CD4-positive, alpha-beta T cell (primary cell): ENCODE measurements around the gene SLITRK6. TPM values are rescaled to one million over a fixed set of nuclear protein-coding genes. Genes with fewer than 3 reads are reported as not detected.

ENCODE experiments used
- ATAC-seq: fragments of 200-7000 bp; cut with Tn5 transposase; one replicate; pipeline ENCODE4 v1.10.0; 2022; ENCODE audit warnings: mild to moderate bottlenecking; ENCODE audit not compliant: poor library complexity
- CTCF ChIA-PET: fragments of 350-600 bp; sonication (Branson Sonifier 250); formaldehyde crosslinking; loops from one replicate; lab custom pipeline; 2021; ENCODE audit warnings: antibody characterized with exemption, inconsistent platforms; lab: Charles Lee
- POLR2A ChIA-PET: fragments of 350-600 bp; sonication (Branson Sonifier 250); formaldehyde crosslinking; loops from one replicate; lab custom pipeline; 2021; ENCODE audit warnings: antibody characterized with exemption, inconsistent platforms; lab: Charles Lee
- DNase-seq, 14 experiments: peaks; one replicate each; pipeline ENCODE4 v3.0.0-alpha.2; 2013 to 2020; ENCODE audit warnings: mixed read lengths in 2 of 14
- H3K27ac ChIP-seq, 2 donors: one replicate each; pipeline versions ENCODE4 v1.5.1 to v1.7.0; 2013; ENCODE audit warnings: low read length in 2 of 2, low read depth in 1 of 2, mild to moderate bottlenecking in 1 of 2
- H3K27me3 ChIP-seq, 2 experiments: 1 replicate in 1 of 2; 2 replicates in 1 of 2; pipeline versions ENCODE4 v1.6.1 to v1.7.0; 2013; ENCODE audit warnings: low read length in 2 of 2, control low read depth in 1 of 2, mild to moderate bottlenecking in 1 of 2, moderate library complexity in 1 of 2; ENCODE audit not compliant: insufficient read depth in 2 of 2, control insufficient read depth in 1 of 2
- H3K36me3 ChIP-seq: one replicate; pipeline ENCODE4 v1.6.1; 2013; ENCODE audit warnings: low read length, control low read depth; ENCODE audit not compliant: insufficient read depth
- H3K4me1 ChIP-seq: one replicate; pipeline ENCODE4 v1.6.1; 2013; ENCODE audit warnings: low read length, control low read depth; ENCODE audit not compliant: insufficient read depth
- H3K4me3 ChIP-seq: one replicate; pipeline ENCODE4 v1.5.1; 2013; ENCODE audit warnings: mild to moderate bottlenecking, low read length, moderate library complexity
- H3K9me3 ChIP-seq, 2 experiments: 1 replicate in 1 of 2; 2 replicates in 1 of 2; pipeline versions ENCODE4 v1.6.1 to v1.7.0; 2013; ENCODE audit warnings: low read length in 2 of 2, mild to moderate bottlenecking in 2 of 2, control low read depth in 1 of 2, moderate library complexity in 1 of 2; ENCODE audit not compliant: control insufficient read depth in 1 of 2, insufficient read depth in 1 of 2
- H3K27ac Mint-ChIP-seq: one replicate; pipeline ENCODE4 v1.8.0; 2020; ENCODE audit warnings: mixed read lengths
- H3K27me3 Mint-ChIP-seq: one replicate; pipeline ENCODE4 v1.8.0; 2021; ENCODE audit warnings: mixed read lengths
- H3K36me3 Mint-ChIP-seq: one replicate; pipeline ENCODE4 v1.8.0; 2021; ENCODE audit warnings: low read depth, mixed read lengths
- H3K4me1 Mint-ChIP-seq: one replicate; pipeline ENCODE4 v1.8.0; 2021; ENCODE audit warnings: low read depth, mixed read lengths
- H3K4me3 Mint-ChIP-seq: one replicate; pipeline ENCODE4 v1.8.0; 2020; ENCODE audit warnings: mild to moderate bottlenecking, mixed read lengths
- H3K9me3 Mint-ChIP-seq: one replicate; pipeline ENCODE4 v1.8.0; 2020; ENCODE audit warnings: mixed read lengths
- intact Hi-C, 2 experiments: fragments of 100-400 bp; cut with DNase I in 1 of 2; cut with micrococcal nuclease in 1 of 2; formaldehyde crosslinking; loops; one replicate each; pipeline versions ENCODE4 v1.15.1 to v1.9.0; 2023 to 2025; cut with DNase I, micrococcal nuclease
- total RNA-seq, 174 experiments: library from RNA in 2 of 174; stranded (reverse) in 2 of 174; gene quantifications; one replicate each; pipeline ENCODE4 v1.2.3 and lab custom pipeline; 2021 to 2026
- TF ChIP-seq, protein P1 (sequence below): fragments of 200-600 bp; IDR thresholded peaks from one replicate; pipeline ENCODE4 v1.8.0; 2022; ENCODE audit warnings: antibody characterized with exemption, mild to moderate bottlenecking

Gene SLITRK6
- total RNA-seq, 2 experiments from 2014 or later, result not detected

DNA sequence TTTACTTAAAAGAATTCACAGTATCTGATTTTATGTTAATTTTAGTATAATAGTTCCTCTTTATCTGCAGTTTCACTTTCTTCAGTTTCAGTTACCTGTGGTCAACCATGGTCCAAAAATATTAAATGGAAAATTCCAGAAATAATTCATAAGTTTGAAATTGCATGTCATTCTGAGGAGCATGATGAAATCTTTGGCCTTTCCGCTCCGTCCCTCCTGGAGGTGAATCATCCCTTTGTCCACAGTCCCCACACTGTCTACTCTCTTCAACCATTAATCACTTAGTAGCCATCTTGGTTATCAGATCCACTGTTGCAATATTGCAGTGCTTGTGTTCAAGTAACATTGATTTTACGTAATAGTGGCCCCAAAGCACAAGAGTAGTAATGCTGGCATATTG is 26.9 kb downstream of the SLITRK6 start:
- Histone ChIP-seq H3K4me3 (no peak overlapping the region), H3K27ac (no peak overlapping the region), H3K36me3 (no peaks in the 10 kb centered on the region), H3K4me1 (no peaks in the 10 kb centered on the region), H3K9me3 (peaks cover 0 to under 1% of the 10 kb centered on the region in 2 experiments), H3K27me3 (no peaks in the 10 kb centered on the region)
- Mint-ChIP-seq H3K27ac (no peak overlapping the region), H3K36me3 (no peaks in the 10 kb centered on the region), H3K4me3 (no peak overlapping the region), H3K4me1 (no peaks in the 10 kb centered on the region), H3K9me3 (peaks cover 2% of the 10 kb centered on the region), H3K27me3 (no peaks in the 10 kb centered on the region)
- POLR2A ChIA-PET, result no interaction called here
- intact Hi-C loops, result no loop called here
- CTCF ChIA-PET, result no interaction called here
- DNase-seq, result no peak
- no peak for ATAC-seq
- TF ChIP-seq, protein P1, sequence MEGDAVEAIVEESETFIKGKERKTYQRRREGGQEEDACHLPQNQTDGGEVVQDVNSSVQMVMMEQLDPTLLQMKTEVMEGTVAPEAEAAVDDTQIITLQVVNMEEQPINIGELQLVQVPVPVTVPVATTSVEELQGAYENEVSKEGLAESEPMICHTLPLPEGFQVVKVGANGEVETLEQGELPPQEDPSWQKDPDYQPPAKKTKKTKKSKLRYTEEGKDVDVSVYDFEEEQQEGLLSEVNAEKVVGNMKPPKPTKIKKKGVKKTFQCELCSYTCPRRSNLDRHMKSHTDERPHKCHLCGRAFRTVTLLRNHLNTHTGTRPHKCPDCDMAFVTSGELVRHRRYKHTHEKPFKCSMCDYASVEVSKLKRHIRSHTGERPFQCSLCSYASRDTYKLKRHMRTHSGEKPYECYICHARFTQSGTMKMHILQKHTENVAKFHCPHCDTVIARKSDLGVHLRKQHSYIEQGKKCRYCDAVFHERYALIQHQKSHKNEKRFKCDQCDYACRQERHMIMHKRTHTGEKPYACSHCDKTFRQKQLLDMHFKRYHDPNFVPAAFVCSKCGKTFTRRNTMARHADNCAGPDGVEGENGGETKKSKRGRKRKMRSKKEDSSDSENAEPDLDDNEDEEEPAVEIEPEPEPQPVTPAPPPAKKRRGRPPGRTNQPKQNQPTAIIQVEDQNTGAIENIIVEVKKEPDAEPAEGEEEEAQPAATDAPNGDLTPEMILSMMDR, result no peak

DNA sequence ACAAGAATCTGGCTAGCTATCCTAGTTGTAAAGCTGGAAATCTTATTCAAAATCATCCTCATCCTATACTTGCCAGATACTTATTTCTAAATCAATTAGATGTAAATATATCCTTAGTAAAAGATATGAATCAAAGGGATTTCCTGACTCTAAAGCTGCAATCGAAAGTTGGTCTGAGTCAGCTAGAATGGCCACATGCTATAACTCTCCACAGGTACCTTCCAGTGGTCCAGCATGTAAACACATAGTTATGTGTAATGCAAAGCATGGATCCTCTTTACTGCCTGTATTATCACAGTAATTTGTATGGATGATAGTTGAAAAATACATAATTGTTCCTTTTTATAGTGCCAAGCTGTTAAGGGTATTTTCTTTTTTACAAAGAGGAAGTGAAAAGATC is 27.4 kb downstream of the SLITRK6 start:
- ChIA-PET CTCF (no interaction called here), POLR2A (no interaction called here)
- Histone ChIP-seq H3K27ac (no peak overlapping the region), H3K36me3 (no peaks in the 10 kb centered on the region), H3K4me1 (no peaks in the 10 kb centered on the region), H3K27me3 (no peaks in the 10 kb centered on the region), H3K9me3 (no peaks in the 10 kb centered on the region), H3K4me3 (no peak overlapping the region)
- peaks cover 2% of the 10 kb centered on the region for H3K9me3 Mint-ChIP-seq
- DNase-seq, result no peak
- H3K36me3 Mint-ChIP-seq, result no peaks in the 10 kb centered on the region
- no peaks in the 10 kb centered on the region for H3K4me1 Mint-ChIP-seq
- no peaks in the 10 kb centered on the region for H3K27me3 Mint-ChIP-seq
- TF ChIP-seq, protein P1, result no peak
- ATAC-seq, result no peak
- intact Hi-C loops, result no loop called here
- H3K4me3 Mint-ChIP-seq, result no peak overlapping the region
- H3K27ac Mint-ChIP-seq, result no peak overlapping the region

DNA sequence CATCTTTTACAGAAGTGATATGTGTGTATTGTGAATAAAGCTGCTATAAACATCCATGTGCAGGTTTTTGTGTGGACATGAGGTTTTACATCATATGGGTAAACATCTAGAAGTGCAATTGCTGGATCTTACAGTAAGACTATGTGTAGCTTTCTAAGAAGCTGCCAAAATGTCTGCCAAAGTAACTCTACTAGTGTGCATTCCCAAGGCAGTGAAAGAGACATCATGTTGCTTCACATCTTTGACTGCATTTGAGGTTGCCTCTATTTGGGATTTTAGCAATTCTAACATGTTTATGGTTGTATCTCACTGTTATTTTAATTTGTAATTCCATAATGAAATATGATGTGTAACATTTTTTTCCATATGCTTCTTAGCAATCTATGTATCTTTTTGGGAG is 30.3 kb downstream of the SLITRK6 start:
- Histone ChIP-seq H3K4me1 (no peaks in the 10 kb centered on the region), H3K9me3 (no peaks in the 10 kb centered on the region), H3K27ac (no peak overlapping the region), H3K4me3 (no peak overlapping the region), H3K27me3 (no peaks in the 10 kb centered on the region), H3K36me3 (no peaks in the 10 kb centered on the region)
- no peaks in the 10 kb centered on the region for H3K36me3 Mint-ChIP-seq
- POLR2A ChIA-PET, result no interaction called here
- no peak overlapping the region for H3K4me3 Mint-ChIP-seq
- intact Hi-C loops, result no loop called here
- H3K27ac Mint-ChIP-seq, result no peak overlapping the region
- ATAC-seq (no peak), DNase-seq (no peak)
- H3K27me3 Mint-ChIP-seq, result no peaks in the 10 kb centered on the region
- no peaks in the 10 kb centered on the region for H3K4me1 Mint-ChIP-seq
- H3K9me3 Mint-ChIP-seq, result no peaks in the 10 kb centered on the region
- TF ChIP-seq, protein P1, result no peak
- CTCF ChIA-PET, result no interaction called here
